ENCODE results near the gene FIGNL2. TPM values are rescaled to one million over a fixed set of nuclear protein-coding genes. Genes with fewer than 3 reads are reported as not detected.
A peak's percentile ranks its signal among the peaks of the same experiment; 100 is the strongest.

Gene FIGNL2
- total RNA-seq, 2 experiments from 2014 or later = 1.2 to 1.3 TPM

- no peak for DNase-seq
- Mint-ChIP-seq H3K36me3 (ENCODE audit: low read depth) (no peaks in the 10 kb centered on the region), H3K27me3 (peaks cover 29% of the 10 kb centered on the region), H3K4me3 (no peak overlapping the region), H3K27ac (no peak overlapping the region), H3K9me3 (no peaks in the 10 kb centered on the region), H3K4me1 (ENCODE audit: low read depth) (peaks cover 30% of the 10 kb centered on the region)
- intact Hi-C loops (cut with DNase I, micrococcal nuclease) = loop anchor here in 1 of 2 experiments (10.0 kb wide), 1 partner anchor 246 kb away; the partner anchor contains the start of gene SMIM41
- Histone ChIP-seq H3K36me3 (ENCODE audit: insufficient read depth, low read length) (no peaks in the 10 kb centered on the region), H3K9me3 (ENCODE audit: control insufficient read depth in 1 of 2, insufficient read depth in 1 of 2, low read length in 2 of 2) (no peaks in the 10 kb centered on the region), H3K27me3 (ENCODE audit: control insufficient read depth in 1 of 2, insufficient read depth in 2 of 2, low read length in 2 of 2) (peaks cover 0 to 3% of the 10 kb centered on the region in 2 experiments), H3K27ac (ENCODE audit: low read depth in 1 of 2, low read length in 2 of 2) (no peak overlapping the region), H3K4me3 (ENCODE audit: low read length) (no peak overlapping the region), H3K4me1 (ENCODE audit: insufficient read depth, low read length) (peaks cover 35% of the 10 kb centered on the region)
- no peak for TF ChIP-seq CTCF (IDR thresholded peaks at IDR 0.05)
- ChIA-PET POLR2A (interaction anchor here (1.5 kb wide), 1 partner anchor 8 kb away, joined by 10 read pairs; no protein-coding TSS in a partner anchor), CTCF (no interaction called here)
- ATAC-seq (ENCODE audit: poor library complexity) = no peak
Observed at GRCh38 chr12:51829011-51829481, 19.5 kb downstream of the FIGNL2 start.

- H3K36me3 ChIP-seq (ENCODE audit: insufficient read depth, low read length) = no peaks in the 10 kb centered on the region
- H3K9me3 Mint-ChIP-seq = no peaks in the 10 kb centered on the region
- peaks cover 30% of the 10 kb centered on the region for H3K4me1 ChIP-seq (ENCODE audit: insufficient read depth, low read length)
- TF ChIP-seq CTCF (IDR thresholded peaks at IDR 0.05) = no peak
- peaks cover 36% of the 10 kb centered on the region for H3K4me1 Mint-ChIP-seq (ENCODE audit: low read depth)
- ChIA-PET POLR2A (interaction anchor here (1.5 kb wide), 1 partner anchor 8 kb away, joined by 10 read pairs; no protein-coding TSS in a partner anchor), CTCF (no interaction called here)
- intact Hi-C loops (cut with DNase I, micrococcal nuclease) = loop anchor here in 1 of 2 experiments (10.0 kb wide), 1 partner anchor 247 kb away; the partner anchor contains the start of gene SMIM41
- peaks cover 0 to under 1% of the 10 kb centered on the region in 2 experiments for H3K27me3 ChIP-seq (ENCODE audit: control insufficient read depth in 1 of 2, insufficient read depth in 2 of 2, low read length in 2 of 2)
- H3K27me3 Mint-ChIP-seq = peaks cover 20% of the 10 kb centered on the region
- no peak overlapping the region for H3K27ac Mint-ChIP-seq
- no peaks in the 10 kb centered on the region for H3K36me3 Mint-ChIP-seq (ENCODE audit: low read depth)
- H3K4me3 Mint-ChIP-seq = no peak overlapping the region
- H3K4me3 ChIP-seq (ENCODE audit: low read length) = no peak overlapping the region
- no peak overlapping the region for H3K27ac ChIP-seq (ENCODE audit: low read depth in 1 of 2, low read length in 2 of 2)
- DNase-seq (peak in 3 of 14 experiments; percentile 15 to 45 (median 24)), ATAC-seq (ENCODE audit: poor library complexity) (peak; percentile 54)
- H3K9me3 ChIP-seq (ENCODE audit: control insufficient read depth in 1 of 2, insufficient read depth in 1 of 2, low read length in 2 of 2) = no peaks in the 10 kb centered on the region
Observed at GRCh38 chr12:51827925-51828818, 20.3 kb downstream of the FIGNL2 start.

DNA sequence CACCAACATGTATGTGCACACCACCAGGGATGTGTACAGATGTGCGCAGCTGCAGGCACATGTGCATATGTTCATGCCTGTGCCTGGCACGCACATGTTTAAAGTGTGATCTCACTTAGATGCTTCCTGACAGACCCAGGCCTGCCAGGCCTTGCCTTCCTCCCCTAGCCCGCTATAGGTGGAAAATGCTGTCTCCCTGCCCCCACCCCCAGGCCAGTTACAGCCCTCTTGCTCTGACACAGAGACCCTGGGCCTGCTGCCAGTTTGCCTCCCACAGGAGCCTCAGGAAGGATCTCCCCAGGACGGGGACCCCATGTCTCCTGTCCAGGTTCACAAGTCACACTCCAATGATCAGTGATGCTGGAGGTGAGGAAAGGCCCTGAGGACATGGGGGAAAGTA, 21.6 kb downstream of the FIGNL2 start:
- POLR2A ChIA-PET = interaction anchor here (1.2 kb wide), 1 partner anchor 13 kb away, joined by 4 read pairs; a partner anchor contains a TSS
- H3K36me3 Mint-ChIP-seq (ENCODE audit: low read depth) = no peaks in the 10 kb centered on the region
- no peak overlapping the region for H3K4me3 Mint-ChIP-seq
- DNase-seq = no peak
- intact Hi-C loops (cut with DNase I, micrococcal nuclease) = loop anchor here in 1 of 2 experiments (10.0 kb wide), 1 partner anchor 248 kb away; the partner anchor contains the start of gene SMIM41
- Histone ChIP-seq H3K9me3 (ENCODE audit: control insufficient read depth in 1 of 2, insufficient read depth in 1 of 2, low read length in 2 of 2) (no peaks in the 10 kb centered on the region), H3K4me1 (ENCODE audit: insufficient read depth, low read length) (peaks cover 26% of the 10 kb centered on the region), H3K36me3 (ENCODE audit: insufficient read depth, low read length) (no peaks in the 10 kb centered on the region), H3K27ac (ENCODE audit: low read depth in 1 of 2, low read length in 2 of 2) (no peak overlapping the region), H3K4me3 (ENCODE audit: low read length) (no peak overlapping the region), H3K27me3 (ENCODE audit: control insufficient read depth in 1 of 2, insufficient read depth in 2 of 2, low read length in 2 of 2) (no peaks in the 10 kb centered on the region)
- CTCF ChIA-PET = no interaction called here
- H3K27me3 Mint-ChIP-seq = peaks cover 8% of the 10 kb centered on the region
- no peak for TF ChIP-seq CTCF (IDR thresholded peaks at IDR 0.05)
- H3K4me1 Mint-ChIP-seq (ENCODE audit: low read depth) = peaks cover 33% of the 10 kb centered on the region
- H3K27ac Mint-ChIP-seq = no peak overlapping the region
- ATAC-seq (ENCODE audit: poor library complexity) = no peak
- H3K9me3 Mint-ChIP-seq = no peaks in the 10 kb centered on the region

Measured in CD4-positive, alpha-beta T cell (primary cell).